Measurements from ENCODE around the gene GPRC5B. TPM values are rescaled to one million over a fixed set of nuclear protein-coding genes. Genes with fewer than 3 reads are reported as not detected.

GPRC5B gene
- total RNA-seq, 2 experiments from 2014 or later, result not detected

- POLR2A ChIA-PET, result no interaction called here
- H3K9me3 Mint-ChIP-seq, result no peaks in the 10 kb centered on the region
- no peak overlapping the region for H3K27ac Mint-ChIP-seq
- no peak for DNase-seq
- intact Hi-C loops (cut with micrococcal nuclease), result no loop called here
- H3K4me3 Mint-ChIP-seq, result no peak overlapping the region
- CTCF ChIA-PET, result no interaction called here
- H3K4me1 Mint-ChIP-seq (ENCODE audit: low read depth), result no peaks in the 10 kb centered on the region
- no peak for ATAC-seq
- H3K36me3 Mint-ChIP-seq (ENCODE audit: low read depth), result no peaks in the 10 kb centered on the region
- TF ChIP-seq CTCF (IDR thresholded peaks at IDR 0.05), result no peak
- no peaks in the 10 kb centered on the region for H3K27me3 Mint-ChIP-seq
These were observed 61.3 kb downstream of the GPRC5B start for GRCh38 chr16:19823322-19823721.

- TF ChIP-seq CTCF (IDR thresholded peaks at IDR 0.05), result no peak
- Mint-ChIP-seq H3K27me3 (no peaks in the 10 kb centered on the region), H3K36me3 (ENCODE audit: low read depth) (no peaks in the 10 kb centered on the region), H3K4me3 (no peak overlapping the region), H3K9me3 (no peaks in the 10 kb centered on the region), H3K4me1 (ENCODE audit: low read depth) (no peaks in the 10 kb centered on the region), H3K27ac (no peak overlapping the region)
- ChIA-PET CTCF (no interaction called here), POLR2A (no interaction called here)
- no peak for DNase-seq
- ATAC-seq, result no peak
- intact Hi-C loops (cut with micrococcal nuclease), result no loop called here
These were observed 62.1 kb downstream of the GPRC5B start for GRCh38 chr16:19822533-19822932.

- ChIA-PET POLR2A (no interaction called here), CTCF (no interaction called here)
- ATAC-seq (no peak), DNase-seq (no peak)
- no peaks in the 10 kb centered on the region for H3K4me1 Mint-ChIP-seq (ENCODE audit: low read depth)
- peaks cover 4% of the 10 kb centered on the region for H3K9me3 Mint-ChIP-seq
- no peak for TF ChIP-seq CTCF (IDR thresholded peaks at IDR 0.05)
- H3K4me3 Mint-ChIP-seq, result no peak overlapping the region
- peaks cover 2% of the 10 kb centered on the region for H3K27me3 Mint-ChIP-seq
- intact Hi-C loops (cut with micrococcal nuclease), result no loop called here
- no peak overlapping the region for H3K27ac Mint-ChIP-seq
- H3K36me3 Mint-ChIP-seq (ENCODE audit: low read depth), result no peaks in the 10 kb centered on the region
These were observed 66.8 kb downstream of the GPRC5B start for GRCh38 chr16:19817875-19818274.

GRCh38 chr16:19817122-19817521 lies 67.5 kb downstream of the GPRC5B start:
- ATAC-seq (no peak), DNase-seq (no peak)
- H3K4me3 Mint-ChIP-seq, result no peak overlapping the region
- intact Hi-C loops (cut with micrococcal nuclease), result no loop called here
- peaks cover 2% of the 10 kb centered on the region for H3K27me3 Mint-ChIP-seq
- POLR2A ChIA-PET, result no interaction called here
- CTCF ChIA-PET, result no interaction called here
- no peak overlapping the region for H3K27ac Mint-ChIP-seq
- no peaks in the 10 kb centered on the region for H3K4me1 Mint-ChIP-seq (ENCODE audit: low read depth)
- TF ChIP-seq CTCF (IDR thresholded peaks at IDR 0.05), result no peak
- H3K36me3 Mint-ChIP-seq (ENCODE audit: low read depth), result no peaks in the 10 kb centered on the region
- H3K9me3 Mint-ChIP-seq, result peaks cover 5% of the 10 kb centered on the region

- ATAC-seq, result no peak
- POLR2A ChIA-PET, result no interaction called here
- CTCF ChIA-PET, result no interaction called here
- Mint-ChIP-seq H3K4me1 (ENCODE audit: low read depth) (no peaks in the 10 kb centered on the region), H3K4me3 (no peak overlapping the region), H3K27ac (no peak overlapping the region), H3K9me3 (peaks cover 5% of the 10 kb centered on the region), H3K27me3 (peaks cover 2% of the 10 kb centered on the region), H3K36me3 (ENCODE audit: low read depth) (no peaks in the 10 kb centered on the region)
- intact Hi-C loops (cut with micrococcal nuclease), result no loop called here
- DNase-seq, result no peak
- TF ChIP-seq CTCF (IDR thresholded peaks at IDR 0.05), result no peak
These were observed 69.2 kb downstream of the GPRC5B start for GRCh38 chr16:19815418-19815817.
